Measurements from ENCODE around the gene SORBS2. TPM values are rescaled to one million over a fixed set of nuclear protein-coding genes. Genes with fewer than 3 reads are reported as not detected.

The SORBS2 gene
- total RNA-seq, 1 experiment from 2014 or later: 0.34 TPM

GRCh38 chr4:185672618-185673017 is 139.4 kb downstream of the SORBS2 start:
- no peak for ATAC-seq
- no peaks in the 10 kb centered on the region for H3K9me2 ChIP-seq (ENCODE audit: insufficient read depth)
- BruUV-seq (replicated peaks): no TSS peak
- no peaks in the 10 kb centered on the region for H3K4me1 ChIP-seq (ENCODE audit: control insufficient read depth in 1 of 2, insufficient read depth in 2 of 2, low read length in 2 of 2)
- H2AFZ ChIP-seq (ENCODE audit: low read depth, low read length, poor library complexity, severe bottlenecking): no peak overlapping the region
- H3K27me3 ChIP-seq (ENCODE audit: insufficient read depth, low read length): no peaks in the 10 kb centered on the region
- no peak overlapping the region for H3K9ac ChIP-seq (ENCODE audit: low read length)
- CTCF ChIA-PET: no interaction called here
- TF ChIP-seq SP1 (IDR thresholded peaks at IDR 0.05; ENCODE audit: low read depth) (no peak), ZBTB33 (IDR thresholded peaks at IDR 0.05; ENCODE audit: extremely low read depth, insufficient replicate concordance, low read length) (no peak), SRF (IDR thresholded peaks at IDR 0.05; ENCODE audit: low read depth) (no peak), JUND (IDR thresholded peaks at IDR 0.05) (no peak), CEBPB (IDR thresholded peaks at IDR 0.05; ENCODE audit: low read depth) (no peak), ATF3 (IDR thresholded peaks at IDR 0.05) (no peak), EGR1 (IDR thresholded peaks at IDR 0.05; ENCODE audit: low read depth) (no peak), RAD21 (IDR thresholded peaks at IDR 0.05; ENCODE audit: low read depth) (no peak), POLR2AphosphoS5 (IDR thresholded peaks at IDR 0.05; ENCODE audit: low read depth, low read length) (no peak), ZFX (IDR thresholded peaks at IDR 0.05) (no peak), EZH2phosphoT487 (IDR thresholded peaks at IDR 0.05; ENCODE audit: borderline replicate concordance) (no peak), POLR2A (IDR thresholded peaks at IDR 0.05; ENCODE audit: borderline replicate concordance, extremely low read depth, insufficient read depth, insufficient read length) (no peak), SIN3A (IDR thresholded peaks at IDR 0.05; ENCODE audit: low read depth) (no peak), EZH2 (IDR thresholded peaks at IDR 0.05) (no peak), TCF7L2 (IDR thresholded peaks at IDR 0.05; ENCODE audit: borderline replicate concordance, extremely low read depth, insufficient read depth, insufficient read length) (no peak)
- TF ChIP-seq, protein P1, sequence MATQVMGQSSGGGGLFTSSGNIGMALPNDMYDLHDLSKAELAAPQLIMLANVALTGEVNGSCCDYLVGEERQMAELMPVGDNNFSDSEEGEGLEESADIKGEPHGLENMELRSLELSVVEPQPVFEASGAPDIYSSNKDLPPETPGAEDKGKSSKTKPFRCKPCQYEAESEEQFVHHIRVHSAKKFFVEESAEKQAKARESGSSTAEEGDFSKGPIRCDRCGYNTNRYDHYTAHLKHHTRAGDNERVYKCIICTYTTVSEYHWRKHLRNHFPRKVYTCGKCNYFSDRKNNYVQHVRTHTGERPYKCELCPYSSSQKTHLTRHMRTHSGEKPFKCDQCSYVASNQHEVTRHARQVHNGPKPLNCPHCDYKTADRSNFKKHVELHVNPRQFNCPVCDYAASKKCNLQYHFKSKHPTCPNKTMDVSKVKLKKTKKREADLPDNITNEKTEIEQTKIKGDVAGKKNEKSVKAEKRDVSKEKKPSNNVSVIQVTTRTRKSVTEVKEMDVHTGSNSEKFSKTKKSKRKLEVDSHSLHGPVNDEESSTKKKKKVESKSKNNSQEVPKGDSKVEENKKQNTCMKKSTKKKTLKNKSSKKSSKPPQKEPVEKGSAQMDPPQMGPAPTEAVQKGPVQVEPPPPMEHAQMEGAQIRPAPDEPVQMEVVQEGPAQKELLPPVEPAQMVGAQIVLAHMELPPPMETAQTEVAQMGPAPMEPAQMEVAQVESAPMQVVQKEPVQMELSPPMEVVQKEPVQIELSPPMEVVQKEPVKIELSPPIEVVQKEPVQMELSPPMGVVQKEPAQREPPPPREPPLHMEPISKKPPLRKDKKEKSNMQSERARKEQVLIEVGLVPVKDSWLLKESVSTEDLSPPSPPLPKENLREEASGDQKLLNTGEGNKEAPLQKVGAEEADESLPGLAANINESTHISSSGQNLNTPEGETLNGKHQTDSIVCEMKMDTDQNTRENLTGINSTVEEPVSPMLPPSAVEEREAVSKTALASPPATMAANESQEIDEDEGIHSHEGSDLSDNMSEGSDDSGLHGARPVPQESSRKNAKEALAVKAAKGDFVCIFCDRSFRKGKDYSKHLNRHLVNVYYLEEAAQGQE (IDR thresholded peaks at IDR 0.05; ENCODE audit: low read depth): no peak
- intact Hi-C loops (cut with micrococcal nuclease): no loop called here
- POLR2A ChIA-PET: no interaction called here
- no peaks in the 10 kb centered on the region for H4K20me1 ChIP-seq (ENCODE audit: insufficient read depth)
- RAD21 ChIA-PET (ENCODE audit: low non-redundant PET in 1 of 2, low total read pairs in 2 of 2, uncharacterized antibody in 2 of 2, unreplicated experiment in 2 of 2): no interaction called here
- no peak for DNase-seq (ENCODE audit: low read depth, low spot score)
- no peaks in the 10 kb centered on the region for H3K36me3 ChIP-seq (ENCODE audit: control insufficient read depth in 1 of 2, insufficient read depth in 2 of 2, low read length in 2 of 2)
- H3K4me2 ChIP-seq (ENCODE audit: low read length): no peak overlapping the region
- H3K4me3 ChIP-seq (replicated peaks in 1 of 2; ENCODE audit: low read depth in 1 of 2, low read length in 2 of 2): no peak overlapping the region
- H3K27ac ChIP-seq (ENCODE audit: low read depth, low read length): no peak overlapping the region
- no peaks in the 10 kb centered on the region for H3K79me2 ChIP-seq (ENCODE audit: insufficient read depth, low read length)
- H3K9me3 ChIP-seq (ENCODE audit: control insufficient read depth in 1 of 2, insufficient read depth in 1 of 2, low read depth in 1 of 2, low read length in 2 of 2): no peaks in the 10 kb centered on the region
